ES-I3 (cell line): ENCODE data around the gene PPP2R2D.
A peak's percentile ranks its signal among the peaks of the same experiment; 100 is the strongest.
"Not testable (repeated sequence)": the region's sequence is repeated elsewhere in the genome, so short reads cannot be mapped to it uniquely, and the experiment has no call there.

Source experiments
- H3K36me3 ChIP-seq: 2 replicates; pipeline ENCODE4 v1.6.1; 2013; ENCODE audit warnings: mild to moderate bottlenecking, low read length, control low read depth, moderate library complexity; ENCODE audit not compliant: insufficient read depth
- H3K4me1 ChIP-seq: 2 replicates; pipeline ENCODE4 v1.6.1; 2013; ENCODE audit warnings: mild to moderate bottlenecking, control low read depth, low read length; ENCODE audit not compliant: insufficient read depth
- H3K9ac ChIP-seq: 2 replicates; pipeline ENCODE4 v1.6.1; 2013; ENCODE audit warnings: low read depth, mild to moderate bottlenecking, low read length, moderate library complexity
- H3K9me3 ChIP-seq: 2 replicates; pipeline ENCODE4 v1.6.1; 2013; ENCODE audit warnings: mild to moderate bottlenecking, low read length, moderate library complexity; ENCODE audit not compliant: control insufficient read depth, insufficient read depth

The PPP2R2D gene

DNA sequence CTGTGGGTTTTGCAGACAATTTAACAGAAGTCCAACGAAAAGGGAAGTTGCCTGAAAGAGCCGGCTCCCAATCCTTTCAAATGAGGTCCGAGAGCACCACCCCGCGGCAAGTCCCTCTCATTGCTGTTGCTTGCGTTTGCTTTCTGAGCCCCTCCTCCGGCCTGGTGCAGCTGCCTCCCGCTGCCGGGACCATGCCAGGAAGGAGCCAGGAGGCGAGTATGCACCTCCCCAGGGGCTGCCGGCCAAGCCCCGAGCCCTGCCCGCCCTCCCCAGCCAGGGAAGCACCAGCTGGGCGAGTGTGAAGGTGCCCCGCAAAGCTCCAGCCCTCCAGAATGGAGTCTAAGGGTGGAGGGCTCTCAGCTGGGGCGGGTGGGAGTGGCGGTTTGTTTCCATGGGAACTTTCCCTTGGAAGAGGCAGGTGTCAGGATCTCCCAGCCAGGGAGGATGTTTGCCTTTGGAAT lies 25.8 kb upstream of the PPP2R2D start:
- Histone ChIP-seq H3K4me1 (no peaks in the 10 kb centered on the region), H3K9me3 (peaks cover 4% of the 10 kb centered on the region; the same call in 1 of the 2 replicates), H3K36me3 (no peaks in the 10 kb centered on the region), H3K9ac (peak overlapping the region; percentile 25; the same call in 1 of the 2 replicates)

DNA sequence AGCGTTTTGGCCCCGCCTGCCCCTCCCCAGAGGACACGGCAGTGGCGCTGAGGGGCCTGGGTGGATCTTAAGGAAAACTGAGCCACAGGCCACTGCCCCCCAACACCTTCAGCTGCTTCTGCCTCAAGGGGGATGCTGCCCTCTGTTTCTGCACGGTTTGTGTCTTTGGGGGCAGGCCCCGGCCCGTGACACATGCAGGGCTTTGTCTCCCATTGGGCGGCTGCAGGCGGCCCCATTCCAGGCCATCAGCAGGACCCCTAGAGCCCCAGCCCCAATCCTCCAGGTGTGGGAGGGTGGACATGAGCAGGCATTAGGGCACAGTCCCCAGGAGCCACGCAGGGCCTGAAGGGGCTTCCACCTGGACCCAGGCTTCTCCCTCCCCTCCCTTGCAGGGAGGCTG lies 25.3 kb upstream of the PPP2R2D start:
- Histone ChIP-seq H3K36me3 (no peaks in the 10 kb centered on the region), H3K4me1 (no peaks in the 10 kb centered on the region), H3K9me3 (peaks cover 4% of the 10 kb centered on the region; the same call in 1 of the 2 replicates), H3K9ac (no peak overlapping the region)

DNA sequence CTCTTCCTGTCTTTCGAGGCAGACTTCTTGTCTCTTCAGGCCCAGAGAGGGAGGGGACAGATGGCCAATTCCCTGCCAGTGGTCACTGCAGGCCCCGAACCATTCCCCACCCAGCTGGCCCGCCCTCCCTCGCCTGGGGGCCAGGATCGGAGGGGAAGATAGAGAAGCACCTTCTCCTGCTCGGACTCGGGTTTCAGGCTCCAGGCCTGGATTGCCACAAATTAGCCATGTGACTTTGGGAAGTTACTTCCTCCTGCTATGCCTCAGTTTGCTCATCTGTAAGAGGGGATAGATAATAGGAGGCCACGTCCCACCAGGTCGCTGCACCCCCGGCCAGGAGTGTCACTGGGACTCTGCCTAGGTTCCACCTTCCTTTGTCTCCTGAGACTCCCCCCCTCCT lies 24.8 kb upstream of the PPP2R2D start:
- Histone ChIP-seq H3K4me1 (no peaks in the 10 kb centered on the region), H3K9me3 (peaks cover 4% of the 10 kb centered on the region; the same call in 1 of the 2 replicates), H3K9ac (no peak overlapping the region), H3K36me3 (no peaks in the 10 kb centered on the region)

DNA sequence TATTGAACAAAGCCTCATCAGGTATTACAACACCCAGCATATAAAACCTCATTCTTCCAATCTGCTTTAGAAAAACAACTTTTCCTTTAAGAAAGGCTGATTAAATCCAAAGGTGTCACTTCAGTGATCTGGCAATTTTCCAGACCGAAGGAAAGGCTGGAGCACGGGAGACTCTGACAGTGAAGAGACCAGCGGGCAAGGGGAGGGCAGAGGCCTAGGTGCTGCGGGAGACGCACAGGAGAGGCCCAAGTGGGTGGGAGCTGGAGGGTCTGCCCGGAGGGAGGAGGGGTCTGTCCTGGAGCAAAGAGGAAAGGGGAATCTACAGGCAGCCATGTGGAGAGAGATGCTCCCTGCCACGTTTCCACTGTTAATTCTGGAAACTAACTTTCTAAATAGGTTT lies 24.3 kb upstream of the PPP2R2D start:
- H3K9me3 ChIP-seq = peaks cover 4% of the 10 kb centered on the region; the same call in 1 of the 2 replicates
- H3K36me3 ChIP-seq = no peaks in the 10 kb centered on the region
- H3K4me1 ChIP-seq = no peaks in the 10 kb centered on the region
- H3K9ac ChIP-seq = no peak overlapping the region

DNA sequence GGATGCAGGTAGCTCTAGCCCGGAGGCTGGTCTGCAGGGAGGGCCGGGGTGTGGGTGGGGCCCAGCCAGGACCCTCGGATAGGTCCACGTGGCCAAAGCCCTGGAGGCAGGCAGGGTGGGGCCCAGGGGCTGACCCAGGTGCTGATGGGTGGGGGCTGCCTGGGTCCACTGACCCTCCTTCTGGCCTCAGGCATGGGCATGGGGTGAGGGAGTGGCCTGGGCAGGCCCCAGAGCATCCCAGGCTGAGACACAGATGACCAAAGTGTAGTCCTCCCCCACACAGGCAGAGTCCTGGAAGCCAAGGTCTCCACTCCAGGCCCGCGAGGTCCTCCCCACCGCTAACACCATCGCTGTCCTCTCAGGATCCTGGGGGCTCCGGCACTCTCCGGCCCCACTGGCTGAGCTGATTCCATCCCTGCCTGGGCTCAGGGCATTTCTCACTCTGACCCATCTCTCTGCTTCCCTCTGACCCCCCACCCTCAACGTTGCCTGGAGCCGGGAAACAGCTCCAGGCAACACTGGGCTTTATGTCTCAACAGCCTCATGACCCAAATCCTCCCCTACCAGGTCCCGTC lies 20.7 kb upstream of the PPP2R2D start:
- Histone ChIP-seq H3K9ac (no peak overlapping the region), H3K36me3 (no peaks in the 10 kb centered on the region), H3K9me3 (peaks cover 4% of the 10 kb centered on the region; the same call in 1 of the 2 replicates), H3K4me1 (no peaks in the 10 kb centered on the region)

DNA sequence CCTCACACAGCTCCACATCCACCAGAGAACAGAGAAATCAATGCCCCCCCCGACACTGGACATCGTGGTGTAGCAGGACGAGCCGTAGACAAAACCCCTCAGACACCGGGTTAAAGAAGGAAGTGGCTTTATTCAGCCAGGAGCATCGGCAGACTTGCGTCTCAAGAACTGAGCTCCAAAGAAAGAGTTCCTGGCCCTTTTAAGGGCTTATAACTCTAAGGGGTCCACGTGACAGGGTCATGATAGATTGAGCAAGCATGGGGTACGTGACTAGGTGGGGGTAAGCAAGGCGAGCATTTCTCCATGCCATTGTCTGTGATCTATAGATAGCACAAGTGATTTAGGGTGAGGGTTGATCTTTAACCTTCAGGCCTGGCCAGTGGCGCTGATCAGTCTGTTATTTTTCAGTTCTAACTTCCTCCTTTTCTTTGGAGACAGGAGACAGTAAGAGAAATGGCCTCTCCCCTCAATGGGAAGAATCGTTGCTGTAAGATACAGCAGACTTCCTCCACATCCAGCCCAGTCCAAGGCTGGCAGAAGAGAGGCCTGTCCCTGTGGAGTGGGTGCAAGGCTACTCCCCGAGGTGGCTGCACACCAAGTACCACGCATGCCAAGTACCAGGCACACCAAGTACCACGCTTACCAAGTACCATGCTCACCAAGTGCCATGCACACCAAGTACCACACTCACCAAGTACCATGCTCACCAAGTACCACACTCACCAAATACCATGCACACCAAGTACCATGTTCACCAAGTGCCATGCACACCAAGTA lies 19.5 kb upstream of the PPP2R2D start:
- Histone ChIP-seq H3K36me3 (no peaks in the 10 kb centered on the region), H3K4me1 (no peaks in the 10 kb centered on the region; the same call in 1 of the 2 replicates), H3K9me3 (peaks cover 4% of the 10 kb centered on the region; the same call in 1 of the 2 replicates), H3K9ac (no peak overlapping the region)

DNA sequence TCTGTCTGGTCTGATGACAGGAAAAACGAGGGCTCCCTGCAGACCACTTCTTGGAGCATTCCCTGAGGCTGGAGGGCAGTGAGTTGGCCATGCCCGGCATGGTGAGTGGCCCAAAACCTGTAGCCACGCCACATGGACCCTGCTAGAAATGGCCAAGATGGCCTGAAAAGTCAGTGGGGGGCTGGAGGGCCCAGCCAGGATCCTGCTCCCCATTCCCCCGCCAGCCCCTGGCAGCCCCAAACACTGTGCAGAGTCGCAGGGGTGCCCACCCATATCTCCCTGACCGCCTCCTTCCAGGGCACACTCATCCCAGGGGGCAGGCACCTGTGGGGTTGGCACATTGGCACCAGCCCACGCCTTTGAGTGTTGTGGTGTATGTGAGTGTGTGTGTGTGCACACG lies 18.7 kb upstream of the PPP2R2D start:
- Histone ChIP-seq H3K36me3 (no peaks in the 10 kb centered on the region), H3K9ac (no peak overlapping the region), H3K4me1 (no peaks in the 10 kb centered on the region; the same call in 1 of the 2 replicates), H3K9me3 (peaks cover 4% of the 10 kb centered on the region; the same call in 1 of the 2 replicates)

DNA sequence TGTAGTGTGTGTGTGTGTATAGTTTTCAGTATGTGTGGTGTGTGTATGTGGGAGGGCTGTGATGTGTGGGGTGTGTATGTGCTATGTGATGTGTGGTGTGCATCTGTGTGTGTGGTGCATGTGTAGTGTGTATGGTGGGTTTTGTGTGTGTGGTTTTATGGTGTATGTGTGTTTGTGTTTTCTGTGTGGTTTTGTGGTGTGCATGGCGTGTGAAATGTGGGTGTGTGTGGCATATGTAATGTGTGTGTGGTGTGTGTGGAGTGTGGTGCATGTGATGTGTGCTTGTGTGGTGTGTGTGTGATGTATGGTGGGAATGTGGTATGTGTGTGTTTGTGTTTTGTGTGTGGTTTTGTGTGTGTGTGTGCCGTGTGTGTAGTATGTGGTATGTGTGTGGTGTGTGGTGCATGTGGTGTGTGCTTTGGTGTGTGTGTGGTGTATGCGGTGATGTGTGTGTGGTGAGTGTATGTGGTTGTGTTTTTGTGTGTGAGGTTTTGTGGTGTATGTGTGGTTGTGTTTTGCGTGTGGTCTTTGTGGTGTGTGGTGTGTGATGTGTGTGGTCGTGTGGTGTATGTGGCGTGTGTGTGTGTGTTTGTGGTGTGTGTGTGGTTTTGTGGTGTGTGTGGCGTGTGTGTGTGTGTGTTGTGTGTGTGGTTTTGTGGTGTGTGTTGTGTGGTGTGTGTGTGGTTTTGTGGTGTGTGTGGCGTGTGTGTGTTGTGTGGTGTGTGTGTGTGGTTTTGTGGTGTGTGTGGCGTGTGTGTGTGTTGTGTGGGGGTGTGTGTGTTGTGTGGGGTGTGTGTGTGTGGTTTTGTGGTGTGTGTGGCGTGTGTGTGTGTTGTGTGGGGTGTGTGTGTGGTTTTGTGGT lies 18.0 kb upstream of the PPP2R2D start:
- Histone ChIP-seq H3K9ac (no peak overlapping the region), H3K36me3 (no peaks in the 10 kb centered on the region), H3K9me3 (peaks cover 4% of the 10 kb centered on the region; the same call in 1 of the 2 replicates)

GRCh38 chr10:131883621-131884393 lies 17.0 kb upstream of the PPP2R2D start:
- H3K4me1 ChIP-seq, H3K36me3 ChIP-seq, H3K9me3 ChIP-seq, H3K9ac ChIP-seq: not testable (repeated sequence)

More for the DNA sequence above, 18.0 kb upstream of the PPP2R2D start:
- H3K4me1 ChIP-seq = no peaks in the 10 kb centered on the region; the same call in 1 of the 2 replicates

DNA sequence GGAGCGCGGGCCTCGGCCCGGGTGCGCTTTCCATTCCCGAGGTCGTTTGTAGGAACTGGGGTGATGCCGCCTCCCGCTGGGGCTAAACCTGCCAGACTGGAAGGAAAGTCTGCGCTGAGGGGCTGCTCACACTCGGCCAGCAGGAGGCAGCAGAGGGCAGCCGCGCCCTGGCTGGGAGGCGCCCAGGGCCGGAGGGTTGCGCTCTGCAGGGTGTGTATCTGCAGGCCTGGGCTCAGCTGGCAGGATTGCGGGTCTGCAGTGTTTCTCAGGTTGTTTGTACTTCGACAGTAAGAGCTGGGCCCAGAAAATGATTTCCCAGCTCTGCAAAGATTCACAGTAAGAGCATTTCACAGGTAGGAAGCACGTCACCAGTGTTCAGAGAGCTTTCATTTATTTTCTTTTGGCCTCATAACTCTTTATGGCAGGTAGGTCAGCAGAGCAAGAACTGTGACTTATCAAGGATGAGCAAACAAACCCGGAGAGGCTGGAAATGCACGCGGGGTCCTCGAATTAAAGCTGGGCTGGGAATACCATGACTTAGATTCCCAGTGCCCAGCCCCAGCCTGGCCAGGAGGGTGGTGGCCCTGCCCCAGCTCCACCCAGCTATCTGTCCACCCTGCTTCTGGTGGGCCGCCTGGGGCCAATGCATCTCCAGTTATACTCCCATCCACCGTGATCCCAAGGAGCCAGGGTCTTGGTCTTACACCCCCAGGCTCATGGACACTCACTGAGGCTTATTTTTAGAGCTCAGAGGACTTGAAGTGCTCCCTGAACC lies 15.2 kb upstream of the PPP2R2D start:
- Histone ChIP-seq H3K4me1 (peaks cover 1% of the 10 kb centered on the region; the same call in 1 of the 2 replicates), H3K9ac (no peak overlapping the region), H3K9me3 (no peaks in the 10 kb centered on the region), H3K36me3 (no peaks in the 10 kb centered on the region)

DNA sequence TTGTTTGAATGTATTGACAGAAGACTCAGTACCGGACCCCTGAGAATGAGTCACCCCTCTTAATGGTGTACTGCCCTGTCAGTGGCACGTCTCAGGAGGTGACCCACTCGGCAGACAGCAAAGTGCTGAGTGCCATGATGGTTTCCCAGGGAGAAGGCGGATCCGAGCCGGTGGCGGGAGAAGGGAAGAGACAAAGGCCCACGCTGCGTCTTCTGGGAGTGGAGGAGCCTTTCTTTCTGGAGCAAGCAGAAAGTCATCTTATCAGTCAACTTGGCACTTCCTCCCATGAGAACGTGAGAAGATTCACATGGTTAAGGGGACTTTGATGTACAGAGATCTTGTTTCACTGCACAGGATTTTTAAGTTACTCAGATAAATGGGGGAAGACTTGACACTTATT lies 14.6 kb upstream of the PPP2R2D start:
- Histone ChIP-seq H3K9ac (no peak overlapping the region), H3K9me3 (no peaks in the 10 kb centered on the region), H3K36me3 (no peaks in the 10 kb centered on the region), H3K4me1 (peaks cover 5% of the 10 kb centered on the region; the same call in 1 of the 2 replicates)

DNA sequence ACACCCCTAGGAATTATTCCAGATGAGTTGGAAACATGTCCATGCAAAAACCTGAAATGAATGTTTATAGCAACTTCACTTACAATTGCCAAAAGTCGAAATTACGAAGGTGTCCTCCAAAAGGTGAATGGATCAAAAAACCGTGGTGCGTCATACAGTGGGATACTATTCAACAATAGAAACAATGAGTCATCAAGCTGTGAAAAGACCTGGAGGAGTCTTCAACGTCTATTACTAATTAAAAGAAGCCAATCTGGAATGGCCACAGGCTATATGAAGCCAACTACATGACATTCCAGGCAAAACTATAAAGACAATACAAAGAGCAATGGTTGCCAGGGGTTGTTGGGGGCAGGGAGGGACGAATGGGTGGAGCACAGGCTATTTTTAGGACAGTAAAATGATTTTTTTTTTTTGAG lies 12.6 kb upstream of the PPP2R2D start:
- H3K36me3 ChIP-seq = no peaks in the 10 kb centered on the region
- no peaks in the 10 kb centered on the region for H3K9me3 ChIP-seq
- peaks cover 5% of the 10 kb centered on the region; the same call in 1 of the 2 replicates for H3K4me1 ChIP-seq
- H3K9ac ChIP-seq = no peak overlapping the region

DNA sequence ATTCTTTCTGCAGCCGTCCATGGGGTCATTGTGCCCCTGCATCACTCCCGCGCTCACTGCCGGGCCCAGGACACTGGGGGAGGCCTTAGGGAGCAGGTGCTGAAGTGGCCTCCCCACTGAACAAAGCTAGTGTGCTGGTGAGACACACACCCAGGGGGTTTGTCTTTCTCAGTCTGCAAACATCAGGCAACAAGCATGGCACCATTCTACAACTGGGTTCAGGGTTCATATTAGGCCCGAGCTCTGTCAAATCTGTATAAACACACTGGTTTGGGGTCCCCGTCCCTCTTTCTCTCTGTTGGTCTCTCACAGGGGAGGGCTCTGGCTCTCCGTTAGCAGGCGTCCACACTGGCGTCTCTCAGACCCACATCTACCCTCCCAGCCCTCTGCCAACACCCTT lies 11.1 kb upstream of the PPP2R2D start:
- H3K9ac ChIP-seq = no peak overlapping the region
- H3K4me1 ChIP-seq = peaks cover 5% of the 10 kb centered on the region; the same call in 1 of the 2 replicates
- no peaks in the 10 kb centered on the region for H3K9me3 ChIP-seq
- no peaks in the 10 kb centered on the region for H3K36me3 ChIP-seq
